Measurements from ENCODE around the gene GAS7. TPM values are rescaled to one million over a fixed set of nuclear protein-coding genes. Genes with fewer than 3 reads are reported as not detected.

The GAS7 gene
- total and polyA plus RNA-seq, 8 donors, result 4.1 to 185 (median 30.5) TPM

DNA sequence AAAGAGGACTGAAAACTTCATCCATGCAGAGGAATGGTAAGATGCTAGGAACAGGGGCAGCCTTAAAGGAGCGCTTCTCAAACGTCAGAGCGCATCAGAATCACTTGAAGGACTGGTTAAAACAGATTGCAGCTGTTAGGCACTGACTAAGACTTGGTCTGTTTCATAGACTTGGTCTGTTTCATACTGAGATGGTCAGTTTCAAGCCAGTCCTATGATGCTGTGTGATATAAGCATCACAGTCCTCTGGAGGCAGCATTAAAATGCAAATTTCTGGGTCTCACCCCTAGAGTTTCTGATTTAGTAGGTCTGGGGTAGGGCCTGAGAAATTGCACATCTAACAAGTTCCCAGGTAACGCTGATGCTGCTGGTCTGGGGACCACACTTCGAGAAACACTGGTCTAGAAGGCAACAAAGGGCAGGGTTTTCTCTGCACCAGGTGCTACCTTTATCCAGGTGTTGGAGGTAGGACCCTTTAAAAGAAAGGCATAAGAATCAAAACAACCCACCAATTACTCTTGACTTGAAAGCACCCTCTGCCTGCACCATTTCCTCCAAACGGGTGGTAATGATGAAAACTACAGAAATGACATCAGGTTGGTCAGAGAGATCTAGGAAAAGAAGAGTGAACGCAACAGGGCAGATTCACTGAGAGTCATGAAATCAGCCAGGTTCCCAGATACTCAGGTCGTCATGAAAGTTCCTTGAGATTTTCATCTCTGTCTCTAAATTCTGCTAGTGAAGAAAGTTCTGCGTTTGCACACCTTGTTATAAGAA lies 198.3 kb downstream of the GAS7 start:
- DNase-seq, result no peak
- intact Hi-C loops (cut with DNase I; ENCODE audit: low total_unique reads), result no loop called here
- no peak overlapping the region for H3K27ac ChIP-seq

DNA sequence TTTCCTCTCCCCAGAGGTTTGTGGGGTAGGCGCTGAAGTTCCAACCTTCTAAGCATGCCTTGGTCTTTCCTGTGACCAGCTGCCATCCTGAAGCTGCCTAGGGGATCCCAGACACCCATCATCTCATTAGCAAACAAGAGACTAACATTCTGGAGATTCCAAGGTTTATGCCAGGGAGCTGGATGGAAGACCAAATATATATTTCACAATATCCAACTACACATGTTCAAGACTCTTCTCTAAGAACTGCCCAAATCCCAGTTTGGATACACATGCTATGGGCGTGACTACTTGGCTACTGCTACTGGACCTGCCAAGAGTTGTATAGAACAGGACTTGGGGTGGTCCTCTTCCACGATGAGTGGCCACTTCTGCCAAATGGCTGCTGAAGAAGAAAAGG lies 200.3 kb downstream of the GAS7 start:
- Histone ChIP-seq H3K9me3 (no peaks in the 10 kb centered on the region), H3K36me3 (no peaks in the 10 kb centered on the region), H3K4me1 (peaks cover 0 to 10% (median 0%) of the 10 kb centered on the region in 4 donors), H3K4me3 (no peak overlapping the region), H3K27ac (no peak overlapping the region), H3K27me3 (no peaks in the 10 kb centered on the region)
- intact Hi-C loops (cut with DNase I; ENCODE audit: low total_unique reads), result no loop called here
- TF ChIP-seq POLR2AphosphoS5 (IDR thresholded peaks at IDR 0.05) (no peak), EP300 (IDR thresholded peaks at IDR 0.05) (no peak), CTCF (IDR thresholded peaks at IDR 0.05) (no peak), POLR2A (IDR thresholded peaks at IDR 0.05) (no peak)
- DNase-seq, result no peak
- WGBS, 5 donors, result 66 to 88% (median 84%) methylated on average over 3 of the region's 3 CpGs

More for the DNA sequence above, 198.3 kb downstream of the GAS7 start:
- Histone ChIP-seq H3K4me1 (peaks cover 0 to 10% (median 0%) of the 10 kb centered on the region in 4 donors), H3K27me3 (no peaks in the 10 kb centered on the region), H3K36me3 (no peaks in the 10 kb centered on the region), H3K4me3 (no peak overlapping the region), H3K9me3 (no peaks in the 10 kb centered on the region)
- no peak for TF ChIP-seq EP300 (IDR thresholded peaks at IDR 0.05)
- no peak for TF ChIP-seq CTCF (IDR thresholded peaks at IDR 0.05)
- TF ChIP-seq POLR2A (IDR thresholded peaks at IDR 0.05), result no peak
- TF ChIP-seq POLR2AphosphoS5 (IDR thresholded peaks at IDR 0.05), result no peak
- 64 to 80% (median 74%) methylated on average over 9 of the region's 9 CpGs for WGBS, 5 donors

DNA sequence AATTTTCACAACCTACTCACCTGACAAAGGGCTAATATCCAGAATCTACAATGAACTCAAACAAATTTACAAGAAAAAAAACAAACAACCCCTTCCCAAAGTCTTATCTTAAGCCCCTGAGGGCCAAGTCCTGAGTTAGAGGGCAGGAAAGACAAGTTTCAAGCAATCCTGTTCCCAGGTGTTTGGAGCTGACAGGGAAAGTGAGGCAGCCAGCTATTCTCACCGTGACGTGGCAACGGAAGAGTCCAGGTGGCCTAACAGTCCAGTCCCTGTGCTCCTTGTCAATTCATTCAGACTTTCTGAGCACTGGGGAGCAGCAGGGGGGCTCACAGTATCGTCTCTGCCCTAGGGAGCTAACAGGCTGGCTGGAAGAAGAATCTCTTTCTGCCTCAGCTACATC lies 203.6 kb downstream of the GAS7 start:
- 61 to 74% (median 69%) methylated on average over 4 of the region's 4 CpGs for WGBS, 5 donors
- DNase-seq, result no peak

GRCh38 chr17:9991796-9992195 lies 206.6 kb downstream of the GAS7 start:
- H3K36me3 ChIP-seq, result no peaks in the 10 kb centered on the region
- no peaks in the 10 kb centered on the region for H3K27me3 ChIP-seq
- H3K27ac ChIP-seq, result no peak overlapping the region
- H3K4me3 ChIP-seq, result no peak overlapping the region
- no peak for DNase-seq
- peaks cover 0 to 7% (median 0%) of the 10 kb centered on the region in 4 donors for H3K4me1 ChIP-seq
- WGBS, 5 donors, result 90 to 94% (median 92%) methylated on average over 7 of the region's 7 CpGs
- intact Hi-C loops (cut with DNase I; ENCODE audit: low total_unique reads), result no loop called here
- TF ChIP-seq EP300 (IDR thresholded peaks at IDR 0.05), result no peak
- H3K9me3 ChIP-seq, result no peaks in the 10 kb centered on the region

More for the DNA sequence above, 203.6 kb downstream of the GAS7 start:
- Histone ChIP-seq H3K36me3 (no peaks in the 10 kb centered on the region), H3K4me3 (no peak overlapping the region), H3K4me1 (no peaks in the 10 kb centered on the region), H3K27me3 (no peaks in the 10 kb centered on the region), H3K9me3 (no peaks in the 10 kb centered on the region), H3K27ac (no peak overlapping the region)
- TF ChIP-seq POLR2A (IDR thresholded peaks at IDR 0.05) (no peak), POLR2AphosphoS5 (IDR thresholded peaks at IDR 0.05) (no peak), CTCF (IDR thresholded peaks at IDR 0.05) (no peak), EP300 (IDR thresholded peaks at IDR 0.05) (no peak)
- intact Hi-C loops (cut with DNase I; ENCODE audit: low total_unique reads), result no loop called here

GRCh38 chr17:9991351-9991750 lies 207.1 kb downstream of the GAS7 start:
- Histone ChIP-seq H3K4me3 (no peak overlapping the region), H3K27ac (no peak overlapping the region), H3K27me3 (no peaks in the 10 kb centered on the region), H3K36me3 (no peaks in the 10 kb centered on the region), H3K9me3 (no peaks in the 10 kb centered on the region), H3K4me1 (peaks cover 0 to 7% (median 0%) of the 10 kb centered on the region in 4 donors)
- no peak for DNase-seq
- TF ChIP-seq POLR2AphosphoS5 (IDR thresholded peaks at IDR 0.05) (no peak), POLR2A (IDR thresholded peaks at IDR 0.05) (no peak), CTCF (IDR thresholded peaks at IDR 0.05) (no peak)
- 83 to 92% (median 86%) methylated on average over 7 of the region's 7 CpGs for WGBS, 5 donors
- intact Hi-C loops (cut with DNase I; ENCODE audit: low total_unique reads), result no loop called here

All from stomach (tissue), 9 donors.